Hepatocyte (in vitro differentiated cells): ENCODE results near the gene CHST13.

Experiments
- CTCF ChIP-seq: fragments of 200-600 bp; sonication (generic); IDR thresholded peaks from 2 replicates; pipeline ENCODE4 v1.5.1; 2016; ENCODE audit warnings: antibody characterized with exemption, mild to moderate bottlenecking; ENCODE audit not compliant: poor library complexity
- EZH2 ChIP-seq: fragments of 200-600 bp; sonication (generic); IDR thresholded peaks from 2 replicates; pipeline ENCODE4 v1.6.1; 2016; ENCODE audit warnings: antibody characterized with exemption, mild to moderate bottlenecking, borderline replicate concordance
- EZH2phosphoT487 ChIP-seq: fragments of 200-600 bp; sonication (generic); IDR thresholded peaks from one replicate; pipeline ENCODE4 v1.6.1; 2018; ENCODE audit warnings: antibody characterized with exemption, mild to moderate bottlenecking, low read depth, moderate library complexity; ENCODE audit not compliant: unreplicated experiment, severe bottlenecking

GRCh38 chr3:126568776-126569342, 44.9 kb downstream of the CHST13 start:
- no peak for TF ChIP-seq CTCF
- no peak for TF ChIP-seq EZH2
- TF ChIP-seq EZH2phosphoT487, result no peak
